Stimulated activated naive CD8-positive, alpha-beta T cell treated with anti-CD3 and anti-CD28 coated beads, Interleukin-15, amount 100 ng/mL, for 72 hours (primary cell): ENCODE results near the gene CALY.

Source experiments
- ATAC-seq: fragments of 150-1000 bp; cut with Tn5 transposase; 2 replicates; pipeline ENCODE4 v1.10.0; 2021; ENCODE audit warnings: mild to moderate bottlenecking, moderate library complexity
- DNase-seq, 2 donors: peaks; one replicate each; pipeline ENCODE4 v3.0.0; 2021 to 2022
- H3K27ac Mint-ChIP-seq, 2 donors: one replicate each; pipeline ENCODE4 v1.8.0; 2022; ENCODE audit warnings: mild to moderate bottlenecking in 2 of 2, mixed read lengths in 2 of 2, moderate library complexity in 2 of 2
- H3K27me3 Mint-ChIP-seq: one replicate; pipeline ENCODE4 v1.8.0; 2022; ENCODE audit warnings: mixed read lengths
- H3K4me1 Mint-ChIP-seq: one replicate; pipeline ENCODE4 v1.8.0; 2022; ENCODE audit warnings: mild to moderate bottlenecking, mixed read lengths
- H3K4me3 Mint-ChIP-seq, 2 donors: one replicate each; pipeline ENCODE4 v1.8.0; 2022; ENCODE audit warnings: mild to moderate bottlenecking in 2 of 2, mixed read lengths in 2 of 2, moderate library complexity in 1 of 2
- H3K9me3 Mint-ChIP-seq, 2 donors: one replicate each; pipeline ENCODE4 v1.8.0; 2022; ENCODE audit warnings: mixed read lengths in 2 of 2

Gene CALY

GRCh38 chr10:133281628-133282372 is 54.9 kb downstream of the CALY start:
- Mint-ChIP-seq H3K4me1 (peaks cover 28% of the 10 kb centered on the region), H3K9me3 (no peaks in the 10 kb centered on the region), H3K27ac (peak overlapping the region in 1 of 2 donors; percentile 46), H3K27me3 (no peaks in the 10 kb centered on the region), H3K4me3 (no peak overlapping the region)
- ATAC-seq (no peak), DNase-seq (no peak)

- ATAC-seq (no peak), DNase-seq (no peak)
- Mint-ChIP-seq H3K27ac (no peak overlapping the region), H3K27me3 (no peaks in the 10 kb centered on the region), H3K9me3 (no peaks in the 10 kb centered on the region), H3K4me1 (peaks cover 29% of the 10 kb centered on the region), H3K4me3 (no peak overlapping the region)
Measured at GRCh38 chr10:133281084-133281483, 55.6 kb downstream of the CALY start.

GRCh38 chr10:133280391-133281059 is 56.2 kb downstream of the CALY start:
- H3K4me3 Mint-ChIP-seq: no peak overlapping the region
- no peak overlapping the region for H3K27ac Mint-ChIP-seq
- no peaks in the 10 kb centered on the region for H3K27me3 Mint-ChIP-seq
- DNase-seq (no peak), ATAC-seq (no peak)
- no peaks in the 10 kb centered on the region for H3K9me3 Mint-ChIP-seq
- H3K4me1 Mint-ChIP-seq: peaks cover 35% of the 10 kb centered on the region

- Mint-ChIP-seq H3K9me3 (no peaks in the 10 kb centered on the region), H3K27ac (no peak overlapping the region), H3K4me1 (peaks cover 44% of the 10 kb centered on the region), H3K4me3 (no peak overlapping the region), H3K27me3 (no peaks in the 10 kb centered on the region)
- ATAC-seq (no peak), DNase-seq (no peak)
Measured at GRCh38 chr10:133279326-133280226, 57.1 kb downstream of the CALY start.

GRCh38 chr10:133278577-133279265 is 58.0 kb downstream of the CALY start:
- H3K27ac Mint-ChIP-seq: no peak overlapping the region

GRCh38 chr10:133277993-133278576 is 58.6 kb downstream of the CALY start:
- peaks cover 46% of the 10 kb centered on the region for H3K4me1 Mint-ChIP-seq
- no peaks in the 10 kb centered on the region for H3K27me3 Mint-ChIP-seq
- ATAC-seq: no peak
- DNase-seq: no peak
- H3K27ac Mint-ChIP-seq: peak overlapping the region in 1 of 2 donors; percentile 59
- H3K9me3 Mint-ChIP-seq: no peaks in the 10 kb centered on the region
- H3K4me3 Mint-ChIP-seq: peak overlapping the region; percentile 68 to 86

More at GRCh38 chr10:133278577-133279265, 58.0 kb downstream of the CALY start:
- H3K9me3 Mint-ChIP-seq: no peaks in the 10 kb centered on the region
- no peaks in the 10 kb centered on the region for H3K27me3 Mint-ChIP-seq
- DNase-seq (peak in 1 of 2 donors; percentile 68), ATAC-seq (peak; percentile 36)
- H3K4me1 Mint-ChIP-seq: peaks cover 46% of the 10 kb centered on the region
- H3K4me3 Mint-ChIP-seq: peak overlapping the region; percentile 68 to 86

- Mint-ChIP-seq H3K27me3 (no peaks in the 10 kb centered on the region), H3K27ac (peak overlapping the region in 1 of 2 donors; percentile 12), H3K4me1 (peaks cover 46% of the 10 kb centered on the region), H3K9me3 (no peaks in the 10 kb centered on the region), H3K4me3 (peak overlapping the region; percentile 16 to 68)
- no peak for ATAC-seq
- no peak for DNase-seq
Measured at GRCh38 chr10:133277277-133277992, 59.3 kb downstream of the CALY start.

- peak within 1 kb of the TSS; percentile 88 to 90 for H3K4me3 Mint-ChIP-seq
- H3K27ac Mint-ChIP-seq: peak within 1 kb of the TSS; percentile 12 to 92
- no peaks in the 10 kb centered on the region for H3K27me3 Mint-ChIP-seq
- H3K9me3 Mint-ChIP-seq: no peaks in the 10 kb centered on the region
- DNase-seq (peak; percentile 61 to 63), ATAC-seq (peak; percentile 36)
- H3K4me1 Mint-ChIP-seq: peaks cover 46% of the 10 kb centered on the region
Measured at GRCh38 chr10:133276435-133277201, 60.1 kb downstream of the CALY start, which contains the start of gene ADAM8. ADAM8 (minus strand) TSS chr10:133276868; CDS start chr10:133276817, 51 bp downstream.

GRCh38 chr10:133276100-133276434 is 60.6 kb downstream of the CALY start:
- no peaks in the 10 kb centered on the region for H3K9me3 Mint-ChIP-seq
- H3K27me3 Mint-ChIP-seq: no peaks in the 10 kb centered on the region

GRCh38 chr10:133275684-133276092 is 61.0 kb downstream of the CALY start:
- Mint-ChIP-seq H3K4me3 (peak overlapping the region; percentile 88 to 90), H3K27me3 (no peaks in the 10 kb centered on the region), H3K9me3 (no peaks in the 10 kb centered on the region), H3K4me1 (peaks cover 46% of the 10 kb centered on the region), H3K27ac (peak overlapping the region; percentile 89 to 92)
- ATAC-seq (peak; percentile 67), DNase-seq (peak; percentile 68 to 74)

More at GRCh38 chr10:133276100-133276434, 60.6 kb downstream of the CALY start:
- Mint-ChIP-seq H3K4me1 (peaks cover 46% of the 10 kb centered on the region), H3K27ac (peak overlapping the region in 1 of 2 donors; percentile 92), H3K4me3 (peak overlapping the region; percentile 88 to 90)
- DNase-seq (no peak), ATAC-seq (no peak)

- Mint-ChIP-seq H3K27me3 (no peaks in the 10 kb centered on the region), H3K9me3 (no peaks in the 10 kb centered on the region), H3K4me1 (peaks cover 45% of the 10 kb centered on the region)
Measured at GRCh38 chr10:133274751-133275683, 61.7 kb downstream of the CALY start.

More at GRCh38 chr10:133274751-133275683, 61.7 kb downstream of the CALY start:
- peak overlapping the region; percentile 89 to 92 for H3K27ac Mint-ChIP-seq
- ATAC-seq: peak; percentile 77
- peak; percentile 57 to 85 for DNase-seq
- H3K4me3 Mint-ChIP-seq: peak overlapping the region; percentile 88 to 90
